ENCODE data around the gene TSPAN17. TPM values are rescaled to one million over a fixed set of nuclear protein-coding genes. Genes with fewer than 3 reads are reported as not detected.
"Not testable (repeated sequence)": the region's sequence is repeated elsewhere in the genome, so short reads cannot be mapped to it uniquely, and the experiment has no call there.

Gene TSPAN17
- 10 to 100 TPM; 15.0 to 20.4 TPM for total RNA-seq

GRCh38 chr5:176647030-176647842, at the start of gene TSPAN17:
TSPAN17 (plus strand) TSS chr5:176647484; CDS start chr5:176647616, 132 bp downstream.
- DNase-seq (ENCODE audit: low spot score) = peak; percentile 99
- peak in 1 of 2 donors; percentile 69 for TF ChIP-seq CTCF (IDR thresholded peaks at IDR 0.05)
- no peaks in the 10 kb centered on the region for H3K36me3 ChIP-seq

GRCh38 chr5:176599749-176600430, 47.4 kb upstream of the TSPAN17 start:
- not testable (repeated sequence) for H3K36me3 ChIP-seq; H3K4me3 ChIP-seq; H3K27ac ChIP-seq; DNase-seq (ENCODE audit: low spot score); H3K27me3 ChIP-seq; H3K4me1 ChIP-seq; H3K9me3 ChIP-seq

More at GRCh38 chr5:176647030-176647842, at the start of gene TSPAN17:
- H3K4me3 ChIP-seq = peak within 1 kb of the TSS; percentile 72 to 74
- no peaks in the 10 kb centered on the region for H3K9me3 ChIP-seq
- H3K4me1 ChIP-seq = peaks cover 0 to 21% of the 10 kb centered on the region in 2 donors
- peak within 1 kb of the TSS; percentile 78 to 79 for H3K27ac ChIP-seq
- no peaks in the 10 kb centered on the region for H3K27me3 ChIP-seq

- H3K4me3 ChIP-seq = no peak overlapping the region
- no peak overlapping the region for H3K27ac ChIP-seq
- no peak for TF ChIP-seq CTCF (IDR thresholded peaks at IDR 0.05)
- H3K4me1 ChIP-seq = no peaks in the 10 kb centered on the region
- no peaks in the 10 kb centered on the region for H3K27me3 ChIP-seq
- no peak for DNase-seq (ENCODE audit: low spot score)
- H3K36me3 ChIP-seq = no peaks in the 10 kb centered on the region
- H3K9me3 ChIP-seq = no peaks in the 10 kb centered on the region
Measured at GRCh38 chr5:176601901-176602482, 45.3 kb upstream of the TSPAN17 start.

- Histone ChIP-seq H3K4me3 (no peak overlapping the region), H3K27me3 (no peaks in the 10 kb centered on the region), H3K27ac (no peak overlapping the region), H3K36me3 (no peaks in the 10 kb centered on the region), H3K4me1 (no peaks in the 10 kb centered on the region), H3K9me3 (no peaks in the 10 kb centered on the region)
- DNase-seq (ENCODE audit: low spot score) = no peak
- no peak for TF ChIP-seq CTCF (IDR thresholded peaks at IDR 0.05)
Measured at GRCh38 chr5:176603091-176603490, 44.2 kb upstream of the TSPAN17 start.

- Histone ChIP-seq H3K27me3 (no peaks in the 10 kb centered on the region), H3K36me3 (no peaks in the 10 kb centered on the region), H3K9me3 (no peaks in the 10 kb centered on the region), H3K4me1 (peaks cover 0 to 15% of the 10 kb centered on the region in 2 donors), H3K4me3 (no peak overlapping the region), H3K27ac (no peak overlapping the region)
- no peak for TF ChIP-seq CTCF (IDR thresholded peaks at IDR 0.05)
- no peak for DNase-seq (ENCODE audit: low spot score)
Measured at GRCh38 chr5:176606032-176606431, 41.3 kb upstream of the TSPAN17 start.

- no peak for DNase-seq (ENCODE audit: low spot score)
- no peak for TF ChIP-seq CTCF (IDR thresholded peaks at IDR 0.05)
- Histone ChIP-seq H3K36me3 (no peaks in the 10 kb centered on the region), H3K4me1 (peaks cover 0 to 15% of the 10 kb centered on the region in 2 donors), H3K4me3 (no peak overlapping the region), H3K27ac (no peak overlapping the region), H3K27me3 (no peaks in the 10 kb centered on the region), H3K9me3 (no peaks in the 10 kb centered on the region)
Measured at GRCh38 chr5:176606875-176607274, 40.4 kb upstream of the TSPAN17 start.

Data from right atrium auricular region (tissue), 2 donors.